Hepatocyte (in vitro differentiated cells): ENCODE measurements around the gene SPOPL.

Source experiments
- CTCF ChIP-seq: fragments of 200-600 bp; sonication (generic); IDR thresholded peaks from 2 replicates; pipeline ENCODE4 v1.5.1; 2016; ENCODE audit warnings: antibody characterized with exemption, mild to moderate bottlenecking; ENCODE audit not compliant: poor library complexity
- EZH2 ChIP-seq: fragments of 200-600 bp; sonication (generic); IDR thresholded peaks from 2 replicates; pipeline ENCODE4 v1.6.1; 2016; ENCODE audit warnings: antibody characterized with exemption, mild to moderate bottlenecking, borderline replicate concordance

GRCh38 chr2:138602166-138602460 lies 100.5 kb downstream of the SPOPL start:
- TF ChIP-seq CTCF (no peak), EZH2 (no peak)
